Liver (tissue), 9 donors: Measurements from ENCODE around the gene TMEM238L. TPM values are rescaled to one million over a fixed set of nuclear protein-coding genes. Genes with fewer than 3 reads are reported as not detected.

Experiments used
- DNase-seq: peaks from one replicate; pipeline ENCODE4 v3.0.0-alpha.2; 2017; ENCODE audit warnings: low spot score
- H3K27ac ChIP-seq, 2 donors: one replicate each; pipeline ENCODE4 v1.7.0; 2013; ENCODE audit warnings: inconsistent platforms in 2 of 2, low read length in 2 of 2, control low read depth in 1 of 2, low read depth in 1 of 2, mild to moderate bottlenecking in 1 of 2
- H3K27me3 ChIP-seq, 4 donors: one replicate each; pipeline versions ENCODE4 v1.6.1 to v1.7.0; 2013; ENCODE audit warnings: low read length in 3 of 4, inconsistent platforms in 1 of 4, mild to moderate bottlenecking in 1 of 4, moderate library complexity in 1 of 4; ENCODE audit not compliant: control insufficient read depth in 4 of 4, insufficient read depth in 4 of 4
- H3K36me3 ChIP-seq, 4 donors: one replicate each; pipeline versions ENCODE4 v1.6.1 to v1.7.0; 2013; ENCODE audit warnings: low read length in 3 of 4, mild to moderate bottlenecking in 3 of 4, low read depth in 1 of 4, moderate library complexity in 1 of 4; ENCODE audit not compliant: control insufficient read depth in 4 of 4, insufficient read depth in 3 of 4
- H3K4me1 ChIP-seq, 4 donors: one replicate each; pipeline versions ENCODE4 v1.6.1 to v1.7.0; 2013; ENCODE audit warnings: low read length in 3 of 4, mild to moderate bottlenecking in 3 of 4, moderate library complexity in 1 of 4; ENCODE audit not compliant: control insufficient read depth in 4 of 4, insufficient read depth in 4 of 4
- H3K4me3 ChIP-seq, 3 donors: one replicate each; pipeline versions ENCODE4 v1.6.1 to v1.7.0; 2013; ENCODE audit warnings: low read length in 3 of 3, control low read depth in 1 of 3, low read depth in 1 of 3, mild to moderate bottlenecking in 1 of 3
- H3K9ac ChIP-seq, 2 donors: one replicate each; pipeline ENCODE4 v1.7.0; 2013; ENCODE audit warnings: low read length in 2 of 2, mild to moderate bottlenecking in 2 of 2, moderate library complexity in 2 of 2, control low read depth in 1 of 2, low read depth in 1 of 2
- H3K9me3 ChIP-seq, 4 donors: one replicate each; pipeline versions ENCODE4 v1.6.1 to v1.7.0; 2013; ENCODE audit warnings: low read length in 3 of 4; ENCODE audit not compliant: control insufficient read depth in 4 of 4
- EGR1 ChIP-seq, 2 donors: IDR thresholded peaks; 2 replicates each; pipeline ENCODE4 v1.6.1; 2016 to 2018; ENCODE audit warnings: antibody characterized with exemption in 2 of 2, low read depth in 2 of 2
- FOXA1 ChIP-seq: IDR thresholded peaks from 2 replicates; pipeline ENCODE4 v1.6.1; 2016; ENCODE audit warnings: antibody characterized with exemption
- FOXA2 ChIP-seq: IDR thresholded peaks from 2 replicates; pipeline ENCODE4 v1.6.1; 2016; ENCODE audit warnings: antibody characterized with exemption
- GABPA ChIP-seq, 2 donors: IDR thresholded peaks in 1 of 2; conservative IDR thresholded peaks in 1 of 2; 2 replicates each; pipeline ENCODE4 v1.6.1; 2016; ENCODE audit warnings: antibody characterized with exemption in 2 of 2, mild to moderate bottlenecking in 1 of 2, moderate library complexity in 1 of 2
- HNF4A ChIP-seq, 2 donors: conservative IDR thresholded peaks; 2 replicates each; pipeline ENCODE4 v1.6.1; 2016; ENCODE audit warnings: antibody characterized with exemption in 2 of 2, mild to moderate bottlenecking in 2 of 2
- HNF4G ChIP-seq: IDR thresholded peaks from 2 replicates; pipeline ENCODE4 v1.6.1; 2016; ENCODE audit warnings: antibody characterized with exemption
- JUND ChIP-seq, 2 donors: IDR thresholded peaks; 2 replicates each; pipeline ENCODE4 v1.6.1; 2016; ENCODE audit warnings: antibody characterized with exemption in 2 of 2
- NR2F2 ChIP-seq: IDR thresholded peaks from 2 replicates; pipeline ENCODE4 v1.6.1; 2016; ENCODE audit warnings: antibody characterized with exemption
- RAD21 ChIP-seq, 2 donors: IDR thresholded peaks; 2 replicates each; pipeline ENCODE4 v1.6.1; 2016; ENCODE audit warnings: antibody characterized with exemption in 2 of 2, mild to moderate bottlenecking in 2 of 2
- RXRA ChIP-seq, 2 donors: IDR thresholded peaks; 2 replicates each; pipeline ENCODE4 v1.6.1; 2017 to 2018; ENCODE audit warnings: antibody characterized with exemption in 2 of 2, mild to moderate bottlenecking in 1 of 2
- SP1 ChIP-seq: IDR thresholded peaks from 2 replicates; pipeline ENCODE4 v1.6.1; 2018; ENCODE audit warnings: antibody characterized with exemption, mild to moderate bottlenecking
- TAF1 ChIP-seq: conservative IDR thresholded peaks from 2 replicates; pipeline ENCODE4 v1.6.1; 2016; ENCODE audit warnings: antibody characterized with exemption, mild to moderate bottlenecking
- YY1 ChIP-seq: IDR thresholded peaks from 2 replicates; pipeline ENCODE4 v1.6.1; 2016; ENCODE audit warnings: antibody characterized with exemption, mild to moderate bottlenecking
- WGBS: extraction: QIAGEN DNeasy Blood & Tissue Kit; methylation state at CpG from one replicate; pipeline ENCODE4 v1.1.7; 2013; 5-methylcytosine and 5-hydroxymethylcytosine counted together
- polyA plus RNA-seq, 2 donors: library from polyadenylated mRNA; stranded (reverse) in 1 of 2; unstranded in 1 of 2; fragments of 200-250 nt in 1 of 2; fragments of >200 nt in 1 of 2; fragmentation: Nextera tagmentation in 1 of 2; extraction: Ambion mirVana in 1 of 2; gene quantifications; one replicate each; pipeline versions ENCODE4 v1.2.1 to v1.2.3, GENCODE V29; 2013 to 2015
- total RNA-seq, 2 donors: library from RNA; depleted of rRNA; stranded (reverse); fragments of >200 nt; gene quantifications; one replicate each; pipeline ENCODE4 v1.2.3, GENCODE V29; 2014
- TF ChIP-seq, protein P1 (sequence below): IDR thresholded peaks from 2 replicates; pipeline ENCODE4 v1.6.1; 2016; ENCODE audit warnings: antibody characterized with exemption, mild to moderate bottlenecking
- TF ChIP-seq, protein P2 (sequence below): IDR thresholded peaks from 2 replicates; pipeline ENCODE4 v1.6.1; 2016; ENCODE audit warnings: antibody characterized with exemption
- TF ChIP-seq, protein P3 (sequence below): fragments of 150-350 bp; IDR thresholded peaks from 2 replicates; pipeline ENCODE4 v1.5.1; 2017; ENCODE audit warnings: improper control_type of control experiment, low read depth, low read length; ENCODE audit not compliant: missing input control
- TF ChIP-seq, protein P4 (sequence below): IDR thresholded peaks from 2 replicates; pipeline ENCODE4 v1.6.1; 2016; ENCODE audit warnings: antibody characterized with exemption
- TF ChIP-seq, protein P5 (sequence below): IDR thresholded peaks from 2 replicates; pipeline ENCODE4 v1.6.1; 2016; ENCODE audit warnings: antibody characterized with exemption
- donor health status: healthy.
- donor health status: healthy.
- donor health status: healthy.
- donor health status: healthy.
- donor health status: healthy.

TMEM238L gene
- total and polyA plus RNA-seq, 4 donors: 0.85 to 4.2 (median 1.2) TPM; not detected in 1

DNA sequence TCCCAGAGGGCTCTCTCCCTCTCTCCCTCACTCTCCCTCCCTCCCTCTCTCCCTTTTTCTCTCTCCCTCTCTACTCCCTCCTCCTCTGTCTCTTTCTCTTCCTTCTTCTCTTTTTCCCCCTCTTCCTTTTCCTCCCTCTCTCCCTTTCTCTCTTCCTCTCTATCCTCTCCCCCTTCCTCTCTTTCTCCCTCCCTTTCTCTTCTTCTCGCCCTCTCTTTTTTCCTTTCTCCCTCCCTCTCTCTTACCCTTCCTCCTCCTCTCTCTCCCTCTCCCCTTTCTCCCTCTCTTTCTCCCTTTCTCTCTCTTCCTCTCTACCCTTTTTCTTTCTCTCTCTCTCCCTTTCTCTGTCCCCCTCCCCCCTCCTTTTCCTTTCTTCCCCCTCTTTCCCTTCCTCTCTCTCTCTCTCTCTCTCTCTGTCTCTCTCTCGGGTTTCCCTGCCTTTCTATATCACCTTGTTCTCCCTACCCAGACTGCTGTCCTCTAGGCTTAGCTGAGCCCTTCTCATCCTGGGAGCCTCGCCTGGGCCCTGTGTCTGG, 48.2 kb downstream of the TMEM238L start:
- Histone ChIP-seq H3K9ac (no peak overlapping the region), H3K4me3 (no peak overlapping the region), H3K36me3 (peaks cover 0 to 3% (median 0%) of the 10 kb centered on the region in 4 donors), H3K4me1 (peaks cover 15 to 44% (median 34%) of the 10 kb centered on the region in 4 donors), H3K9me3 (no peaks in the 10 kb centered on the region), H3K27me3 (no peaks in the 10 kb centered on the region), H3K27ac (peak overlapping the region; percentile 86 to 87)
- DNase-seq: no peak
- TF ChIP-seq HNF4A (conservative IDR thresholded peaks at IDR 0.05) (no peak), SP1 (no peak), RXRA (IDR thresholded peaks at IDR 0.05) (no peak), JUND (IDR thresholded peaks at IDR 0.05) (no peak), YY1 (no peak), TAF1 (no peak), FOXA2 (no peak), EGR1 (IDR thresholded peaks at IDR 0.05; ENCODE audit: low read depth in 2 of 2) (no peak), FOXA1 (no peak), HNF4G (no peak), RAD21 (IDR thresholded peaks at IDR 0.05) (no peak), GABPA (IDR thresholded peaks at IDR 0.05 in 1 of 2, conservative IDR thresholded peaks at IDR 0.05 in 1 of 2) (no peak), NR2F2 (no peak)
- TF ChIP-seq, protein P1, sequence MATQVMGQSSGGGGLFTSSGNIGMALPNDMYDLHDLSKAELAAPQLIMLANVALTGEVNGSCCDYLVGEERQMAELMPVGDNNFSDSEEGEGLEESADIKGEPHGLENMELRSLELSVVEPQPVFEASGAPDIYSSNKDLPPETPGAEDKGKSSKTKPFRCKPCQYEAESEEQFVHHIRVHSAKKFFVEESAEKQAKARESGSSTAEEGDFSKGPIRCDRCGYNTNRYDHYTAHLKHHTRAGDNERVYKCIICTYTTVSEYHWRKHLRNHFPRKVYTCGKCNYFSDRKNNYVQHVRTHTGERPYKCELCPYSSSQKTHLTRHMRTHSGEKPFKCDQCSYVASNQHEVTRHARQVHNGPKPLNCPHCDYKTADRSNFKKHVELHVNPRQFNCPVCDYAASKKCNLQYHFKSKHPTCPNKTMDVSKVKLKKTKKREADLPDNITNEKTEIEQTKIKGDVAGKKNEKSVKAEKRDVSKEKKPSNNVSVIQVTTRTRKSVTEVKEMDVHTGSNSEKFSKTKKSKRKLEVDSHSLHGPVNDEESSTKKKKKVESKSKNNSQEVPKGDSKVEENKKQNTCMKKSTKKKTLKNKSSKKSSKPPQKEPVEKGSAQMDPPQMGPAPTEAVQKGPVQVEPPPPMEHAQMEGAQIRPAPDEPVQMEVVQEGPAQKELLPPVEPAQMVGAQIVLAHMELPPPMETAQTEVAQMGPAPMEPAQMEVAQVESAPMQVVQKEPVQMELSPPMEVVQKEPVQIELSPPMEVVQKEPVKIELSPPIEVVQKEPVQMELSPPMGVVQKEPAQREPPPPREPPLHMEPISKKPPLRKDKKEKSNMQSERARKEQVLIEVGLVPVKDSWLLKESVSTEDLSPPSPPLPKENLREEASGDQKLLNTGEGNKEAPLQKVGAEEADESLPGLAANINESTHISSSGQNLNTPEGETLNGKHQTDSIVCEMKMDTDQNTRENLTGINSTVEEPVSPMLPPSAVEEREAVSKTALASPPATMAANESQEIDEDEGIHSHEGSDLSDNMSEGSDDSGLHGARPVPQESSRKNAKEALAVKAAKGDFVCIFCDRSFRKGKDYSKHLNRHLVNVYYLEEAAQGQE: no peak
- TF ChIP-seq, protein P2, sequence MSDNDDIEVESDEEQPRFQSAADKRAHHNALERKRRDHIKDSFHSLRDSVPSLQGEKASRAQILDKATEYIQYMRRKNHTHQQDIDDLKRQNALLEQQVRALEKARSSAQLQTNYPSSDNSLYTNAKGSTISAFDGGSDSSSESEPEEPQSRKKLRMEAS: no peak
- TF ChIP-seq, protein P3, sequence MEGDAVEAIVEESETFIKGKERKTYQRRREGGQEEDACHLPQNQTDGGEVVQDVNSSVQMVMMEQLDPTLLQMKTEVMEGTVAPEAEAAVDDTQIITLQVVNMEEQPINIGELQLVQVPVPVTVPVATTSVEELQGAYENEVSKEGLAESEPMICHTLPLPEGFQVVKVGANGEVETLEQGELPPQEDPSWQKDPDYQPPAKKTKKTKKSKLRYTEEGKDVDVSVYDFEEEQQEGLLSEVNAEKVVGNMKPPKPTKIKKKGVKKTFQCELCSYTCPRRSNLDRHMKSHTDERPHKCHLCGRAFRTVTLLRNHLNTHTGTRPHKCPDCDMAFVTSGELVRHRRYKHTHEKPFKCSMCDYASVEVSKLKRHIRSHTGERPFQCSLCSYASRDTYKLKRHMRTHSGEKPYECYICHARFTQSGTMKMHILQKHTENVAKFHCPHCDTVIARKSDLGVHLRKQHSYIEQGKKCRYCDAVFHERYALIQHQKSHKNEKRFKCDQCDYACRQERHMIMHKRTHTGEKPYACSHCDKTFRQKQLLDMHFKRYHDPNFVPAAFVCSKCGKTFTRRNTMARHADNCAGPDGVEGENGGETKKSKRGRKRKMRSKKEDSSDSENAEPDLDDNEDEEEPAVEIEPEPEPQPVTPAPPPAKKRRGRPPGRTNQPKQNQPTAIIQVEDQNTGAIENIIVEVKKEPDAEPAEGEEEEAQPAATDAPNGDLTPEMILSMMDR: no peak
- TF ChIP-seq, protein P4, sequence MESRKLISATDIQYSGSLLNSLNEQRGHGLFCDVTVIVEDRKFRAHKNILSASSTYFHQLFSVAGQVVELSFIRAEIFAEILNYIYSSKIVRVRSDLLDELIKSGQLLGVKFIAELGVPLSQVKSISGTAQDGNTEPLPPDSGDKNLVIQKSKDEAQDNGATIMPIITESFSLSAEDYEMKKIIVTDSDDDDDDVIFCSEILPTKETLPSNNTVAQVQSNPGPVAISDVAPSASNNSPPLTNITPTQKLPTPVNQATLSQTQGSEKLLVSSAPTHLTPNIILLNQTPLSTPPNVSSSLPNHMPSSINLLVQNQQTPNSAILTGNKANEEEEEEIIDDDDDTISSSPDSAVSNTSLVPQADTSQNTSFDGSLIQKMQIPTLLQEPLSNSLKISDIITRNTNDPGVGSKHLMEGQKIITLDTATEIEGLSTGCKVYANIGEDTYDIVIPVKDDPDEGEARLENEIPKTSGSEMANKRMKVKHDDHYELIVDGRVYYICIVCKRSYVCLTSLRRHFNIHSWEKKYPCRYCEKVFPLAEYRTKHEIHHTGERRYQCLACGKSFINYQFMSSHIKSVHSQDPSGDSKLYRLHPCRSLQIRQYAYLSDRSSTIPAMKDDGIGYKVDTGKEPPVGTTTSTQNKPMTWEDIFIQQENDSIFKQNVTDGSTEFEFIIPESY: no peak
- TF ChIP-seq, protein P5, sequence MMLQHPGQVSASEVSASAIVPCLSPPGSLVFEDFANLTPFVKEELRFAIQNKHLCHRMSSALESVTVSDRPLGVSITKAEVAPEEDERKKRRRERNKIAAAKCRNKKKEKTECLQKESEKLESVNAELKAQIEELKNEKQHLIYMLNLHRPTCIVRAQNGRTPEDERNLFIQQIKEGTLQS: no peak
- WGBS: 87% methylated on average over 3 of the region's 3 CpGs
